OCI-M2 (cell line): ENCODE measurements around the gene B4GALNT4.
"Not testable (repeated sequence)": the region's sequence is repeated elsewhere in the genome, so short reads cannot be mapped to it uniquely, and the experiment has no call there.

Source experiments
- DNase-seq: peaks from one replicate; lab custom pipeline; 2025; ENCODE audit not compliant: unreplicated experiment; lab: John Stamatoyannopoulos, UW

B4GALNT4 gene

DNA sequence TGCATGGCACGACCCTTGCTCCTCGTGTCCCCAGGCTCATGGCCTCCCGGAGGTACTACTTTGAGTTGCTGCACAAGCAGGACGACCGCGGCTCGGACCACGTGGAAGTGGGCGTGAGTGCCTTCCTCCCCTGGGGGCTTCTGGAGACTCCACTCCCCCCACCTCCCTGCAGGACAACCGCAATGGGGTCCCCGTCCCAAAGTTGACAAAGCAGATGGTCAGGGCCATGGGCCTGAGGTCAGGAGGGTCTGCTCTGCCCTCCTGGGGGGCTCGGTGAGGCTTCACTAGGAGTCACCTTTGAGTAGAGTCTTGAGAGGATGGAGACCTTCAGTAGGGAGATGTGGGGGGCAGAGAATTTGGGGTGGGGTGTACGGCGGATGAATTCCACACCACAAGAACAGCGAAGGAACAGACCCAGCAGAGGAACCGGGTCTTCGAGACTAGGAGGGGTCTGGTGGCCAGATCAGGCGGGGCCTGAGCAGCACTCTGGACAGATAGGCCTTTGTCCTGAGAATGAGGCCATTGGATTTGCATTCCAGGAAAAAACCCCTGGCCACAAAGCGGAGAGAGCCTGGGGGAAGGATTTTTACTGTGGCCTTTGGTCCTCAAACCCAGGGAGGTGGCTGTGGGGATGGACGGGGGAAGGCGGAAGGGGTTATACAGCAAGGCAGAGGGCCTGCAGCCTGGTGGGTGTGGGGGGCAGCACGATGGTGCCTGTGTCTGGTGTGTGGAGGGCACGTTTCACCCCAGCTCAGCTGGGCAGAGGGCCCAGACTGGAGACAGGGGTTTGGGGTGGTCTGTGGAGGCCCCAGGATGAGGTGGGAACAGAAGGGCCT lies 4.6 kb downstream of the B4GALNT4 start:
- no peak for DNase-seq

DNA sequence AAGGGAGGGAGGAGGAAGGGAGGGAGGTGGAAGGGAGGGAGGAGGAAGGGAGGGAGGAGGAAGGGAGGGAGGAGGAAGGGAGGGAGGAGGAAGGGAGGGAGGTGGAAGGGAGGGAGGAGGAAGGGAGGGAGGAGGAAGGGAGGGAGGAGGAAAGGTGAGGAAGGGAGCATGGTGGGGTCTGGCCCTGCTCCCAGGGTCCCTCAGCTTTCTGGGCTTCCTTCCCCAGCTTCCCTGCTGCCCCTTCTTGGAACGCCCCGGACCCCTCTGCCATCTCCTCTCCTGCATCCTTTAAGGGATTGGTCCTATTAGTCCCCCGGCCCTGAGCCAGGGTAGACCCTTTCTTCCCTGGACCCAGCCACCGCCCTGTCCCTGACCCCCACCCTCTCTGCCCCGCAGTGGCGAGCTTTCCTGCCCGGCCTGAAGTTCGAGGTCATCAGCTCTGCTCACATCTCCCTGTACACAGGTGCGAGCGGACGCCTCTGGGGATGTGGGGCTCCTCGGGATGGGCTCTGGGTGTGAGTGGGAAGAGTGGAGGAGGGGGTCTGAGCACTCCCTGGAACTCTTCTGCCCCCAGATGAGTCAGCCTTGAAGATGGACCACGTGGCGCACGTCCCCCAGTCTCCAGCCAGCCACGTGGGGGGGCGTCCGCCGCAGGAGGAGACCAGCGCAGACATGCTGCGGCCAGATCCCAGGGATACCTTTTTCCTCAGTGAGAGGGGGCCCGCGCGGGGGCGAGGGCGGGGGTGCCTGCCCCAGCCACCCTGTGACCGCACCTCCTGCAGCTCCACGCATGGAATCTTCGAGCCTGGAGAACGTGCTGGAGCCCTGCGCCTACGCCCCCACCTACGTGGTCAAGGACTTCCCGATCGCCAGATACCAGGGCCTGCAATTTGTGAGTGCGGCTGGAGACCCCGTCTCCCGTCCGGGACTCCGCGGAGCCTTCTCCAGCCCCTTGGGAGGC lies 6.0 kb downstream of the B4GALNT4 start:
- DNase-seq = no peak

DNA sequence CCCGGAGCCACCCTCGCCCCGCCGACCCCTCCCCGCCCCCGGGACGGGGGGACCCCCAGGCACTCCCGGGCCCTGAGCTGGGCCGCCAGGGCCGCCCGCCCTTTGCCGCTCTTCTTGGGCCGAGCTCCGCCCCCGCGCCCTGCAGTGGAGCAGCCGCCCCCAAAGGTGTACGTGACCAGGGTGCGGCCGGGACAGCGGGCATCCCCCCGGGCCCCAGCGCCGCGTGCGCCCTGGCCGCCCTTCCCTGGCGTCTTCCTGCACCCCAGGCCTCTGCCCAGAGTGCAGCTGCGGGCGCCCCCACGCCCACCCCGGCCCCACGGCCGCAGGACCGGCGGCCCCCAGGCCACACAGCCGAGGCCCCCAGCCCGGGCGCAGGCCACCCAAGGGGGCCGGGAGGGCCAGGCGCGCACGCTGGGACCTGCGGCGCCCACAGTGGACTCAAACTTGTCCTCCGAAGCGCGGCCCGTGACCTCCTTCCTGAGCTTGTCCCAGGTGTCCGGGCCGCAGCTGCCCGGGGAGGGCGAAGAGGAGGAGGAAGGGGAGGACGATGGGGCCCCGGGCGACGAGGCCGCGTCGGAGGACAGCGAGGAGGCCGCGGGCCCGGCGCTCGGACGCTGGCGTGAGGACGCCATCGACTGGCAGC lies 7.4 kb downstream of the B4GALNT4 start:
- DNase-seq = no peak

DNA sequence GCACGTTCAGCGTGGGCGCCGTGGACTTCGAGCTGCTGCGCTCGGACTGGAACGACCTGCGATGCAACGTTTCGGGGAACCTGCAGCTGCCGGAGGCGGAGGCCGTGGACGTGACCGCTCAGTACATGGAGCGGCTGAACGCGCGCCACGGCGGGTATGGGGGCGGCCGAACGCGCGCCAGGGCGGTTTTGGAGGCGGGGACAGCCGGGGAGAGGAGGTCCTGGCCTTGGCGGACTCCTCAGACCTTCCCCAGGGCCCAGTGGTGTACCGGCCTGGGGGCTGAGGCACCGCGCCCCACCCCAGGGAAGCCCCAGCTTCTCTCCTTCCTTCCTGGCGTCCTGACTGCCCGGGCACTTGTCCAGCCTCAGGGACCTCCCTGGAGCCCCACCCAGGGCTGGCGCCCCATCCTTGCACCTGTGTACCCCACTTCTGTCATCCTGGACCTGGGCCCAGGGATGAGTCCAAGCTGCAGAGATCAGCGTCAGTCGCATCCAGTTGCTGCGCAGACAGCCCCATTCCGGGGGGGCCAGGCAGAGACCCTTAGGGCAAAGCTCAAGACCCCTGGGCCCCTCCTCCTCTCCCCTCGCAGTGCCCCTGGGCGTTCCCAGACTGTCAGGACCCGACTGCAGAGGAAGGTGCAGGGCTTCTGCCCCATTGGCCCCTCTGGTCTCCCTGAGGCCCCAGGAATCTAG lies 8.0 kb downstream of the B4GALNT4 start:
- no peak for DNase-seq

DNA sequence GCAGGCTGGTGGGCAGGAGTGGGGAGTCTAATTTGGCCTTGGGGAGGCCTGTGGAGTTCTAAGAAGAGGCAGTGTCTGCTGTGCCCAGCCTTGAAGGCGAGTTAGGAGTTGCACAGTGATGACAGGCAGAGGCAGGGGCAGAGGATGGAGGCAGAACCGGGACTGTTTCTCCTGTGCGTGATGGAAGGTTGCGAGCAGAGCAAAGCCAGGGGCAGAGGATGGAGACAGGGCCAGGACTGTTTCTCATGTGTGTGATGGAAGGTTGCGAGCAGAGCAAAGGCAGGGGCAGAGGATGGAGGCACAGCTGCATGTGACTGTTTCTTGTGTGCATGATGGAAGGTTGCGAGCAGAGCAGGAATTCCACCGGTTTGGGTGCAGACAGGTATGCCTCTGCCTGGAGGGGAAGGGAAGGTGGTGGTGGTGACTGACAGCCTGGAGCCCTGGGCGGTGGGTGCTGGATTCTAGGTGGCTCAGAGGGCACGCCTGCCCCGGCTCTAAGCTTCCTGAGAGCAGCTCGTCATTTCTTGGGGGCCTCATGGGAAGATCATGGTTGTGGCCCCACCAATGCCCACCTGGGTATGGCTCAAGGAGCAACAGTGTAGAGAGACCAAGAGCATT lies 8.7 kb downstream of the B4GALNT4 start:
- DNase-seq = no peak

DNA sequence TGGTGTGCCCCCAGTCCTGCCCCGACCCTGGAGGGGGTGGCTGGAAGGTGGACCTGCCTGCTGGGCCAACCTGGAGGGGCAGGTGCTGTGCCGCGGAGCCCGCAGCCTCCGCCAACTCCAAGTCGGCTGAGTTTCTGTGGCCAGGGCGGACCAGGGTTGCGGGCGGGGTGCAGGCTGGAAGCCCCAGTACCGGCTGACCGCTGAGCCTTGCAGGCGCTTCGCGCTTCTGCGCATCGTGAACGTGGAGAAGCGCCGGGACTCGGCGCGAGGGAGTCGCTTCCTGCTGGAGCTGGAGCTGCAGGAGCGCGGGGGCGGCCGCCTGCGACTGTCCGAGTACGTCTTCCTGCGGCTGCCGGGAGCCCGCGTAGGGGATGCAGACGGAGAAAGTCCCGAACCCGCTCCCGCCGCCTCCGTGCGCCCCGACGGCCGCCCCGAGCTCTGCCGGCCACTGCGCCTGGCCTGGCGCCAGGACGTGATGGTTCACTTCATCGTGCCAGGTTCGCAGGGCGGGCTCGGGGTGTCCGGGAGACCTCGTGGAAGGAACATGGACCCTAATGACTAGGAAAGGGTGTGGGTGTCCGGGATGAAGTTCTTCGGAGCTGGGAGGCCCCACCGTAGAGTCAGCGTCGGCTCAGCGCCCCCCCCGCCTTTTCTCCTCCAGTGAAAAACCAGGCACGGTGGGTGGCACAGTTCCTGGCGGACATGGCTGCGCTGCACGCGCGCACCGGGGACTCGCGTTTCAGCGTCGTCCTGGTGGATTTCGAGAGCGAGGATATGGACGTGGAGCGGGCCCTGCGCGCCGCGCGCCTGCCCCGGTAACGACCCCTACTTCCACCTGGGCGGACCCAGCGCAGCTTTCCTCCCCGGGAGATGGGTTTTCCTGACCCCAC lies 10.2 kb downstream of the B4GALNT4 start:
- DNase-seq = no peak

DNA sequence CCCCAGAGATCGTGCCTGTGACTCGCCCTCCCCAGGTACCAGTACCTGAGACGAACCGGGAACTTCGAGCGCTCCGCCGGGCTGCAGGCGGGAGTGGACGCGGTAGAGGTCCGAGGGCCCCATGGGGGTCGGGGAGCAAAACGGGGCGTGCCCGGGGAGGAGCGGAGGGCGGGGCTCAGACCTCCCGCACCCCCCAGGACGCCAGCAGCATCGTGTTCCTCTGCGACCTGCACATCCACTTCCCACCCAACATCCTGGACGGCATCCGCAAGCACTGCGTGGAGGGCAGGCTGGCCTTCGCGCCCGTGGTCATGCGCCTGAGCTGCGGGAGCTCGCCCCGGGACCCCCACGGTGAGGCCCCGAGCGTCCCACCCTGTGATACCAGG lies 10.8 kb downstream of the B4GALNT4 start:
- no peak for DNase-seq

DNA sequence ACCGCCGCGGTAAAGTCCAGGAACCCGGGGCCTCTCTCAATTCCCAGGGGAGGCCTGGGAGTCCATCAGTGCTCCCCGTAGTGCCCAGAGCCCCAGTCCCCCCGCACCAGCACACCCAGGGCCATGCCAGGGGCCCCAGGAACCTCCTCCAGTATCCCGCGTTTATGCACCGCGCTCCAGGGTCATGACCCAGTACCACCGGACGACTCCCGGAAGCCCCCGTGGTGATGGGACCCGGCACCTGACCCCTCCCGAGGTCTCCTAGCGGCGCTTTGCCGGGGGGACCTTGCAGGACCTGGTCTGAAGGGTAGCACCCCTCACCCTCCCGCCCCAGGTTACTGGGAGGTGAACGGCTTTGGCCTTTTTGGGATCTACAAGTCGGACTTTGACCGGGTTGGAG lies 11.2 kb downstream of the B4GALNT4 start:
- DNase-seq = no peak

DNA sequence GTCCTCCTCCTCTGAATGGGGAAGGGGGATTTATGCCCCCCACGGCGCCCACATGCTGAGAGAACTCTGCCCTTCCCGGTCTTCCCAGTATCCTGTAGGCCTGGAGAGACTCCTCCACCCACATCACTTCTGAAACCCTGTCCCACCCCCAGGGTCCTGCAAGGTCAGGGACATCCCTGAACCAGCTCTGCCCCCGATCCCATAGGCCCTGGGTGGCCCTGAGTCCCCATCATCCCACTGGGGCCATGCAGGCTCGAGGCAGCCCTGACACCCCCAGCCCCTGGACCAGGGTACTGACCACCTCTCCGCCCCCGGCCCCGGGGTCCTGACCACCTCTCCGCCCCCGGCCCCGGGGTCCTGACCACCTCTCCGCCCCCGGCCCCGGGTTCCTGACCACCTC lies 11.7 kb downstream of the B4GALNT4 start:
- no peak for DNase-seq

DNA sequence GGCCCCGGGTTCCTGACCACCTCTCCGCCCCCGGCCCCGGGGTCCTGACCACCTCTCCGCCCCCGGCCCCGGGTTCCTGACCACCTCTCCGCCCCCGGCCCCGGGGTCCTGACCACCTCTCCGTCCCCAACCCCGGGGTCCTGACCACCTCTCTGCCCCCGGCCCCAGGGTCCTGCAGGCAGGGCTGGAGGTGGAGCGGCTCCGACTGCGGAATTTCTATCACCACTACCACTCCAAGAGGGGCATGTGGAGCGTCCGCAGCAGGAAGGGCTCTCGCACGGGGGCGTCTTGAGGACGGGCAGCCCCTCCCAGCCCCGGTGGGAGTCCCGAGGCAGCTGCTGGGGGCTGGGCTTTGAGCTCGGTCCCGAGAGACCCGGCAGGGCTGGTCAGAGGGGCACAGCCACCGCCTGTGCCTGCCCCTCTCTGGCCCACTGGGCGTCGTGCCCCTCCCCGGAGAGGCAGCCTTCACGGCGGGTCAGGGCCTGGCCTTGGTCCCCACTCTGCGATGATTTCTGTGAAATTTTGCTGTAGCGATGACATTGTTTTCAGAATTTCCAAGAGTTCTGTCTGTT lies 12.3 kb downstream of the B4GALNT4 start:
- DNase-seq = no peak

DNA sequence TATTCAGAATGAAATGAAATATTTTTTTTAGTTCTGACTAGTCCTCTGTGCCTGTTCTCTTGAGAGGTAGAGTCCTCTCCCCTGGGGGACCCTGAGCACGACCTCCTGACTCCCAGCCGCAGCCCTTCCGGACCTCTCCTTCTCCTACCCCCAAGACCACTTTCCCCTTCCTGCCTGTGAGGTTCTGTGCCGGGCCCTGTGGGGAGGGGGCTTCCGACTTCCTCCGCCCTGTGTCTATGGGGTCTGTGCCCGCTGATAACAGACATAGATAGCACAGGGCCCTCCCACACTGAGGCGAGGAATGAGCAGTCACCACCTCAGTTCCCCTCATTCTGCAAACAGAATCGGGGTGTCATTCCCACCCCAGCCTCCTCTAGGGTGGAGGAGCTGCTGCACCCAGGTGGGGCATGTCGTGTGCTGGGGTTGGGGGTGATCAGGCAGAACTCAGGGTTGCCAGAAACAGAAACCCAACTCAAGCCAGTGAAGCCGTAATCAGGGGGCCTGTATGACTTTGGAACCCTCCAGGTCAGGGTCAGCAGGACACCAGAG lies 12.9 kb downstream of the B4GALNT4 start:
- DNase-seq = no peak

DNA sequence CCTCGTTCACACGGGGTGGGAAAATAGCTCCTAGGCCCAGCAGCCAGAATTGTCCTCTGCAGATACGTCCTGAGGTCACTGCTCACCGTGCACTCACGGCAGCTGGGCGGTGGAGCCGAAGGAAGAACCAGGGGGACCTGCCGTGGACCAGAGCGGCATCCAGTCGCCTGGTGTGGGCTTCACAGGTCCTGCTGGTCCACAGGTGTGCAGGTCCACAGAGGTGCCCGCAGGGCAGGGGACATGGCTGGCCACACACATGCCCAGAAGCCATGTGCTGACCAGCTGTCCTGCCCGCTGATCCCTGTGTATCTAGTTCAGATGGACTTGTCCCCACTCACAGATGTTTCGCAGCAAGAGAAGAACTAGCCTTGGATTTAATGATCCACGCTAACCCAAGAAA lies 14.1 kb downstream of the B4GALNT4 start:
- DNase-seq = no peak

DNA sequence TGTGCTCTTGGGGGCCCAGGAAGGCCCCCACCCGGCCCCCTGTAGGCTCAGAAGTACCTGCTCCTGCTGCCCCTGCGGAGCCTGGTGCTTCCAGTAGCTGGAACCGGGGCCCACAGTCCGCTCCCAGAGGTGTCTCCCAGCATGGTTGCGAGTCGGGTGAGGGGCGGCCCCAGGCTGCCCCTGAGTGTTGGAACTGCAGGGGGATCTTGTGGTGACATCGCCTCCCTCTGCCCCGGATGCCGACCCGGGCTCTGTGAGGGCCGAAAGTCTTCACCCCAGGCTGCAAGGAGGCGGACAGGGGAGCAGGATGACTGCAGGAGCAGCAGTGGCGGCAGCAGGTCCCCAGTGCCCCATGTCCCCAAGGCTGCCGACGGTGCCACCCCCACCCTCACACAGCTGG lies 15.2 kb downstream of the B4GALNT4 start:
- no peak for DNase-seq

DNA sequence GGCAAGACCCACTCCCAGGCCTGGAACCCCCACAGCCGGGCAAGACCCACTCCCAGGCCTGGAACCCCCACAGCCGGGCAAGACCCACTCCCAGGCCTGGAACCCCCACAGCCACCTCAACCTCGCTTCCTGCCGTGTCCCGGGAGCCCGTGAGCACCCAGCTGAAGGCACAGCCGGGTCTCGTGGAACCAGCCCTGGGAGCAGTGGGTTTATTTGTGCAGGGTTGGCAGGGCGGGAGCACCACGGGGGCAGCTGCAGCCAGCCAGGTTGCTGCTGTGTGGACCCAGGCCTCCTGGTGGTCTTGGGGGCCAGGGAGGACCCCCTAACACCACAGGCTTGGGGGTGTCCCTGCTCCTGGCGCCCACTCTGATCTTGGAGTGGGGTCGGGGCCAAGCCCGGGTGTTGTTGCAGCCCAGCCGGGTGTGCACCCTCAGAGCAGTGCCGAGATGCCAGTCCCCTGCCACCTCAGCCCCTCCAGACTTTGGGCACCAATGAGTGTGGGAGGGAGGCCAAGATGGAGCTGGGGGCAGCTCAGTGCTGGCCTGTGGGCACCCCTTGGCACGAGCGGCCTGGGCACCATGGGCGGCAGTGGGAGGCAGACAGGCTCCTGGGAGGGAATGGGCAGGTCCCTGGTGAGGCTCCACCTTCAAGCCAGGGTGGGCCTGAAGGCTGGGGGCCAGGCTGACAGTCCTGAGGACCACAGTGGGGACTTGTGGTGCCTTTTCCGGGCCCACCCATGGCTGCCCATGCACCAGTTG lies 16.5 kb downstream of the B4GALNT4 start:
- DNase-seq = no peak

DNA sequence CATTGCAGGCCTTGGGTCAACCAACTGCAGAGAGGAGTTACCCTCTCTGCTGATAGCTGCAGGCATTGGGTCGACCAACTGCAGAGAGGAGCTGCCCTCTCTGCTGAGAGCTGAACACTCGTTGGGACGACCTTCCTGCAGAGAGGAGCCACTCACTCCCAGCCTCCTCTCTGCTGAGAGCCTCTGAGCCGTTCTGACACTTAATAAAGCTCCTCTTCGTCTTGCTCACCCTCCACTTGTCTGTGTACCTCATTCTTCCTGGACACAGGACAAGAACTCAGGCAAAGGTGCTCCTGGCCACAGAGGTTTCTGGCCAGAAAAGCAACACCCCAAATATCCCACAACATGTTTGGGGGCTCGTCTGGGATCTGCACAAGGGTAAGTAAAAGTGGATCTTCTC lies 17.2 kb downstream of the B4GALNT4 start:
- no peak for DNase-seq

DNA sequence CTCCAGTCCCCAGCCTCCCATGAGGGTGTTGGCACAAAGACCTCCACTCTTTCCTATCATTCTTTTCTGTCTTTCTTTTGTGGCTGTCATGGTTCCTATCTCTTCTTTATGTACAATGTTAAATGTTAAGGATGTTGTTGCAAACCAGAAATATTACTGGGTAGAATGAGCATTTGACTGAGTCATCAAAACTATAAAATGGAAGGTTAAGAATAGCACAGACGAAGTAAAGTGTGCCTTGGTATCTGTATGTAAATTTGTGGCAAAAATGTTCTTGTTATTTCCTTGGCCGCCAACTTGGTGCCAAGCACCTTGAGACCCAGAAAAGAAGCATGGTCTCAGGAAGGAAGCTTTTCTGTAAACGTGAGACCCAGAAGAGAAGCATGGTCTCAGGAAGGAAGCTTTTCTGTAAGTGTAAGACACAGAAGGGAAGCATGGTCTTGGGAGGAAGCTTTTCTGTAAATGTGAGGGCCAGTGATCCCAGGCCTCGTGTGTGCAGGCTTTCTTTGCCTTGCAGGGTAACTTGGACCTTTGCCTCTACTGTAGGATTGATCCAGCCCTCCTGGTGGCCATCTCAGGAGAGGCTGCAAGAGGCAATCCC lies 18.0 kb downstream of the B4GALNT4 start:
- no peak for DNase-seq

DNA sequence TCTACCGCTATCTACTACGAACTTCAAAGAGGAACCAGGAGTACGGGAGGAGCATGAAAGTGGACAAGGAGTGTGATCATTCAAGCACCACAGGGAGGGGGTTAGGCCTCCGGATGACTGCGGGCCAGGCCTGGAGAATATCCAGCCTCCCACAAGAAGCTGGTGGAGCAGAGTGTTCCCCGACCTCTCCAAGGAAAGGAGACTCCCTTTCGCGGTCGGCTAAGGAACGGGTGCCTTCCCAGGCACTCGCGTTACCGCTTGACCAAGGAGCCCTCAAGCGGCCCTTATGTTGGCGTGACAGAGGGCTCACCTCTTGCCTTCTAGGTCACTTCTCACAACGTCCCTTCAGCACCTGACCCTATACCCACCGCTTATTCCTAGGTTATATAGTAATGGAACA lies 20.1 kb downstream of the B4GALNT4 start:
- DNase-seq = not testable (repeated sequence)

DNA sequence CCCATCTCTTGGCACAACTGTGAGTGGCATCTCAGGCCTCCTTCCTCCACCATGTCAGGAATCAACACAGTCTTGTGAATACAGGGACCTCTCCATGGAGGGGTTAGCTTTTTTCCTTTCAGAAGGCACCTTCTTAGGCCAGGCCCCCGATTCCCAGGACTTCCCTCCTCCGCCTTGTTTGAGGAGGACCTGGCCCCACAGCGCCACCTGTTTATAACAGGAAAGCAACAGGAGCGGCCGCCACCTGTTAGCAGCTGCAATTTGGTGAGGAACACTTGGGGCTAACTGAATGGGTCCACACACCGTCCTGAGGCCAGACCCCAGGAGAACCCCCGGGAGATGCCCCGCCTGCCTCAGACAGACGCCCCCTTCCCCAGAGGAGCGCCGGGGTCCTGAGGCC lies 20.9 kb downstream of the B4GALNT4 start:
- no peak for DNase-seq
